ENCODE data around the gene EIF4H.
"Not testable (repeated sequence)": the region's sequence is repeated elsewhere in the genome, so short reads cannot be mapped to it uniquely, and the experiment has no call there.

The EIF4H gene

DNA sequence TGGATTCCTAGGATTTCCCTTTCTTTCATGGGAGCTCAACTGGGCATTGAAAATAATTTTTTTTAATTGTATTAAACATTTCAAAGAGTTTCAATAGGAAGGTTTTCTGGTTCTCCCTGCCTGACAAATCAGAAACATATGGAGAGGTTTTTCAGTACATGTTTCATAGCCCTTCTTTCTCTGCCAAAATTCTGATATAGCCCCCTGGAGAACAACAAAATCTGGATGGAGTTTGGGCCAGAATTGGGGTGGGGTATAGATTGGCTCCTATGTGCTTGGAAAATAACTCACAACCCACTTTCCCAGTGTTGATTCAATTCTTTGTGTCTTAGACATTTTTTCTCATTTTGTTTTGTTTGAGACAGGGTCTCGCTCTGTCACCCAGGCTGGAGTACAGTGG lies 24.6 kb upstream of the EIF4H start:
- Histone ChIP-seq H3K27me3 (replicated peaks; ENCODE audit: control insufficient read depth, insufficient read depth, low read length) (no peaks in the 10 kb centered on the region), H3K9ac (ENCODE audit: low read length) (no peak overlapping the region), H3K36me3 (ENCODE audit: control insufficient read depth, insufficient read depth, low read length, severe bottlenecking) (no peaks in the 10 kb centered on the region), H3K9me3 (ENCODE audit: control insufficient read depth, low read length) (peaks cover 3% of the 10 kb centered on the region), H3K4me3 (ENCODE audit: low read length) (no peak overlapping the region), H3K4me1 (ENCODE audit: control insufficient read depth, insufficient read depth, low read length) (peaks cover 3% of the 10 kb centered on the region)
- DNase-seq (ENCODE audit: low read depth): peak; percentile 47

DNA sequence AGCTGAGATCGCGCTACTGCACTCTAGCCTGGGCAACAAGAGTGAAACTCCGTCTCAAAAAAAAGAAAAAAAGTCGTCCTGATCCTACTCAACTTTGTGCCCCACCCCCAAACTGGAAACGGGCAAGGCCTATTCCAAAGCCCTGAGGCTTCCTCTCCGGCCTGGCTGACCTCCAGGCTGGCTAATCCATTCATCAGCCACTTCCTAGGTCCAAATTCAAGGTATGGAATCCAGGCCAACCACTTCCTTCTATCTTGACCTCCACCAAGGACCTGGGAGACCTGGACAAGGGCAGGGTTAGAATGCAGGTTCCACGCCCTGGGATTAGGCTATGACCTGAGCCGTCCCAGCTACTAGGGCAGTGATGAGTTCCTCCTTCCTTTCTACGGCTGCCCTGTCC lies 20.4 kb upstream of the EIF4H start:
- H3K4me3 ChIP-seq (ENCODE audit: low read length): no peak overlapping the region
- H3K4me1 ChIP-seq (ENCODE audit: control insufficient read depth, insufficient read depth, low read length): peaks cover 3% of the 10 kb centered on the region
- H3K9me3 ChIP-seq (ENCODE audit: control insufficient read depth, low read length): no peaks in the 10 kb centered on the region
- DNase-seq (ENCODE audit: low read depth): no peak
- H3K27me3 ChIP-seq (replicated peaks; ENCODE audit: control insufficient read depth, insufficient read depth, low read length): no peaks in the 10 kb centered on the region
- no peak overlapping the region for H3K9ac ChIP-seq (ENCODE audit: low read length)
- no peaks in the 10 kb centered on the region for H3K36me3 ChIP-seq (ENCODE audit: control insufficient read depth, insufficient read depth, low read length, severe bottlenecking)

DNA sequence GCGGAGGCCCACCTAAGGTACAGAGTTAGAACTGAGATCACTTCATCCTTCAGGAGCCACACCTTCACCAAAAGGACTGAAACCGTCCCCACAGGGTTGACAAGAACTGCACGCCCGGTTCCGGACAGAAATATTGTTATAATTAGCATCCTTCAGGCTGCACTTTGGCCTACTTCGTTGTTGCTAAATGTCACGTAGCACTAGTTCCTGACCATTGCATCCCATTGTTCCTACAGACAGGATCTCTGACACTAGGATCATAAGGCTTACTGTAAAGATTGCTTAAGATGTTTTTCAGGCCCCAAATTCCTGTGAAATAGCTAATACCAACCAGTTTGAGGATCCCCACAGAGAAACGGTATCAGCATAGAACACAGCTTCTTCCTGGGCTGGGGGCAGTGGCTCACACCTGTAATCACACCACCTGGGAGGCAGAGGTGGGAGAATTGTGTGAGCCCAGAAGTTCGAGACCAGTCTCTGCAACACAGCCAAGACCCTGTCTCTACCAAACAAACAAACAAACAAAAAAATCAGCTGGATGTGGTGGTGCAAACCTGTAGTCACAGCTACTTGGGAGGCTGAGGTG lies 18.3 kb upstream of the EIF4H start:
- Histone ChIP-seq H3K4me3 (ENCODE audit: low read length) (no peak overlapping the region), H3K9me3 (ENCODE audit: control insufficient read depth, low read length) (no peaks in the 10 kb centered on the region), H3K9ac (ENCODE audit: low read length) (no peak overlapping the region), H3K27me3 (replicated peaks; ENCODE audit: control insufficient read depth, insufficient read depth, low read length) (no peaks in the 10 kb centered on the region), H3K36me3 (ENCODE audit: control insufficient read depth, insufficient read depth, low read length, severe bottlenecking) (no peaks in the 10 kb centered on the region), H3K4me1 (ENCODE audit: control insufficient read depth, insufficient read depth, low read length) (no peaks in the 10 kb centered on the region)
- DNase-seq (ENCODE audit: low read depth): no peak

DNA sequence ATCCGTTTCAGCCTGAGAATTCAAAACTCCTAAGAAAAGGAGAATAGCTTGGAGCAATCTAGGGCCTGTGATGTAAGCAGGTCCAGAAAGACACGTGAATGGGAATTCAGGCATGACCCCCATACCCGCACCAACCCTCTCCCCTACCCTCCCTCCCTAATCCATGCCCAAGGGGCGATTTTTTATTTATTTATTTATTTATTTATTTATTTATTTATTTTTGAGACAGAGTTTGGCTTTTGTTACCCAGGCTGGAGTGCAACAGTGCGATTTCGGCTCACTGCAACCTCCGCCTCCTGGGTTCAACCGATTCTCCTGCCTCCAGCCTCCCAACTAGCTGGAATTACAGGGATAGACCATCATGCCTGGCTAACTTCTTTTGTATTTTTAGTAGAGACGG lies 16.6 kb upstream of the EIF4H start:
- no peak overlapping the region for H3K9ac ChIP-seq (ENCODE audit: low read length)
- H3K4me3 ChIP-seq (ENCODE audit: low read length): no peak overlapping the region
- no peaks in the 10 kb centered on the region for H3K9me3 ChIP-seq (ENCODE audit: control insufficient read depth, low read length)
- DNase-seq (ENCODE audit: low read depth): no peak
- no peaks in the 10 kb centered on the region for H3K4me1 ChIP-seq (ENCODE audit: control insufficient read depth, insufficient read depth, low read length)
- no peaks in the 10 kb centered on the region for H3K27me3 ChIP-seq (replicated peaks; ENCODE audit: control insufficient read depth, insufficient read depth, low read length)
- H3K36me3 ChIP-seq (ENCODE audit: control insufficient read depth, insufficient read depth, low read length, severe bottlenecking): no peaks in the 10 kb centered on the region

DNA sequence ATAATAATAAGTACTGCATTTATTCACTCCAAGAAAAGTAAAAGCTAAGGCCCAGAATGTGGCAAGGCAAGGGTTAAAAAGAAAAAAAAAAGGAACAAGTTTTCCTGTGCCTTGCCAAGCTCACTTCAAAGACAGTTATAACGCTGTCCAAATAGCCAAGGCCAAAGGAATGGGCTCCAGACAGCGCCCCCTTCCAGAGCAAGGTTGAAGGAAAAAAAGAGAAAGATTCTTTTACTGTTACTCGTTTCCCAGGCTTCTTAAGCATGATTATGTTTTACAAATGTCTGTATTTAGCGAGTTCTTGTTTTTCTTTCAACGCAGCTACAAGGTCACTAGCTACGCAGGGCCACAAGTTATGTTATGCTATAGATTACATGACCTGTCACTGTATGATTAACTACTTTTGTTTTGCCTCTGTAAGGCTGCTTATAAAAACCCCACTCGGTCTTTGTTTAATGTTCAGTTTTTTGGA lies 9.1 kb upstream of the EIF4H start:
- Histone ChIP-seq H3K4me1 (ENCODE audit: control insufficient read depth, insufficient read depth, low read length) (no peaks in the 10 kb centered on the region), H3K9me3 (ENCODE audit: control insufficient read depth, low read length) (no peaks in the 10 kb centered on the region), H3K27me3 (replicated peaks; ENCODE audit: control insufficient read depth, insufficient read depth, low read length) (no peaks in the 10 kb centered on the region), H3K4me3 (ENCODE audit: low read length) (no peak overlapping the region), H3K9ac (ENCODE audit: low read length) (peak overlapping the region; percentile 42), H3K36me3 (ENCODE audit: control insufficient read depth, insufficient read depth, low read length, severe bottlenecking) (no peaks in the 10 kb centered on the region)
- peak; percentile 39 for DNase-seq (ENCODE audit: low read depth)

DNA sequence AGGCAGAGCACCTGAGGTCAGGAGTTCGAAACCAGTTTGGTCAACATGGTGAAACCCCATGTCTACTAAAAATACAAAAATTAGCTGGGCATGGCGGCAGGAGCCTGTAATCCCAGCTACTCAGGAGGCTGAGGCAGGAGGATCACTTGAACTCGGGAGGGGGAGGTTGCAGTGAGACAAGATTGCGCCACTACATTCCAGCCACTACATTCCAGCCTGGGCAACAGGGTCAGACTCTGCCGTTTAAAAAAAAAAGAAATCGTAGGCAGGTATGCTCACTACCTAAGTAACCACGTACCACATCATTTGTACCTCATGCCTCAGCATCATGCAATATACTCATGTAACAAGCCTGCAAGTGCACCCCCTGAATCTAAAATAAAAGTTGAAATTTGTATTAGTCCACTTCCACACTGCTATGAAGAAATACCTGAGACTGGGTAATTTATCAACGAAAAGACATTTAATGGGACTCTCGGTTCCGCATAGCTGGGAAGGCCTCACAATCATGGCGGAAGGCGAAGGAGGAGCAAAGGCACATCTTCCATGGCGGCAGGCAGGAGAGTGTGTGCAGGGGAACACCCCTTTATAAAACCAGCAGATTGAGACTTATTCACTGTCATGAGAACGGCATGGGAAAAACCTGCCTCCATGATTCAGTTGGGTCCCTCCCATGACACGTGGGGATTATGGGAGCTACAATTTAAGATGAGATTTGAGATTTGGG lies 8.1 kb upstream of the EIF4H start:
- H3K27me3 ChIP-seq (replicated peaks; ENCODE audit: control insufficient read depth, insufficient read depth, low read length): no peaks in the 10 kb centered on the region
- no peak overlapping the region for H3K4me3 ChIP-seq (ENCODE audit: low read length)
- no peaks in the 10 kb centered on the region for H3K4me1 ChIP-seq (ENCODE audit: control insufficient read depth, insufficient read depth, low read length)
- no peak for DNase-seq (ENCODE audit: low read depth)
- H3K36me3 ChIP-seq (ENCODE audit: control insufficient read depth, insufficient read depth, low read length, severe bottlenecking): no peaks in the 10 kb centered on the region
- no peak overlapping the region for H3K9ac ChIP-seq (ENCODE audit: low read length)
- no peaks in the 10 kb centered on the region for H3K9me3 ChIP-seq (ENCODE audit: control insufficient read depth, low read length)

DNA sequence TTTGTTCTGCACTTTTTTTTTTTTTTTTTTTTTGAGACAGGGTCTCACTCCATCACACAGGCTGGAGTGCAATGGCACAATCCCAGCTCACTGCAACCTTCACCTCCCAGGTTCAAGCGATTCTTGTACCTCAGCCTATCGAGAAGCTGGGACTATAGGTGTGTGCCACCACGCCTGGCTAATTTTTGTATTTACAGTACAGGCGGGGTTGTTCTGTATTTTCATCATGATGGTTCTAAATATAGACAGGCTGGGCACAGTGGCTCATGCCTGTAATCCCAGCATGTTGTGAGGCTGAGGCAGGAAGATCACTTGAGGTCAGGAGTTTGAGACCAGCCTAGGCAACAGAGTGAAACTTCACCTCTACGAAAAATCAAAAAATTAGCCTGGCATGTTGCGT lies 6.8 kb upstream of the EIF4H start:
- H3K4me3 ChIP-seq (ENCODE audit: low read length); H3K36me3 ChIP-seq (ENCODE audit: control insufficient read depth, insufficient read depth, low read length, severe bottlenecking); H3K9ac ChIP-seq (ENCODE audit: low read length); H3K27me3 ChIP-seq (replicated peaks; ENCODE audit: control insufficient read depth, insufficient read depth, low read length); H3K9me3 ChIP-seq (ENCODE audit: control insufficient read depth, low read length); DNase-seq (ENCODE audit: low read depth); H3K4me1 ChIP-seq (ENCODE audit: control insufficient read depth, insufficient read depth, low read length): not testable (repeated sequence)

DNA sequence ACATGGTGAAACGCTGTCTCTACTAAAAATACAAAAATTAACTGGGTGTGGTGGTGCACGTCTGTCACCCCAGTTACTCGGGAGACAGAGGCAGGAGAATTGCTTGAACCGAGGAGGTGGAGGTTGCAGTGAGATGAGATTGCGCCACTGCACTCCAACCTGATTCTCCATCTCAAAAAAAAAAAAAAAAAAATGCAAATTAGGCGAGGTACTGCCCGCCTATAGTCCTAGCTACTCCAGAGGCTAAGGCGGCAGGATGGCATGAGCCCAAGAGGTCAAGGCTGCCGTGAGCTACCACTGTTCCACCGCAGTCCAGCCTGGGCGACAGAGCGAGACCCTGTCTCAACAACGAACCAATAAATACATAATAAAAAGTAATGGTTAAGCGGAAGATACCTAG lies 1.1 kb upstream of the EIF4H start:
- peak overlapping the region; percentile 99 for H3K9ac ChIP-seq (ENCODE audit: low read length)
- H3K36me3 ChIP-seq (ENCODE audit: control insufficient read depth, insufficient read depth, low read length, severe bottlenecking): peaks cover 11% of the 10 kb centered on the region
- H3K4me3 ChIP-seq (ENCODE audit: low read length): peak overlapping the region; percentile 91
- H3K9me3 ChIP-seq (ENCODE audit: control insufficient read depth, low read length): no peaks in the 10 kb centered on the region
- peaks cover 45% of the 10 kb centered on the region for H3K4me1 ChIP-seq (ENCODE audit: control insufficient read depth, insufficient read depth, low read length)
- DNase-seq (ENCODE audit: low read depth): no peak
- H3K27me3 ChIP-seq (replicated peaks; ENCODE audit: control insufficient read depth, insufficient read depth, low read length): no peaks in the 10 kb centered on the region

DNA sequence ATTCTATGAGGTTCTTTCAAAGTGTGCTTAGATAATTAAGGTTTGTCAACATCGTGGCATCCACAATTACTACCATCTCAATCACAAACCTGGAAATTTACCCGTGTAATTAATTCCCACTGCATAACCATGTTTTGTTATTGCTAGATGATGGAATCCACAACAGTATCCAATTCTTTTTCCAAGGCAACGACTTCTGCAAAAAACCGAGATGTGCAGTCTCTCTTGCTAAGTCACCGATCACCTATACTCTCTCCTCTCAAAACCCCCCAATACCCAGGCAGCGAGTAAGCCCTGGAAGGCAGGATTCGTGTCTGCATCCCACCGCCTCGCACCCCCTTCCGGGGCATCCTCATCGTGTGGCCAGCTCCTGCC lies 678 bp upstream of the EIF4H start:
- H3K27me3 ChIP-seq (replicated peaks; ENCODE audit: control insufficient read depth, insufficient read depth, low read length): no peaks in the 10 kb centered on the region
- H3K9me3 ChIP-seq (ENCODE audit: control insufficient read depth, low read length): no peaks in the 10 kb centered on the region
- peak overlapping the region; percentile 91 for H3K4me3 ChIP-seq (ENCODE audit: low read length)
- peak overlapping the region; percentile 99 for H3K9ac ChIP-seq (ENCODE audit: low read length)
- no peak for DNase-seq (ENCODE audit: low read depth)
- H3K4me1 ChIP-seq (ENCODE audit: control insufficient read depth, insufficient read depth, low read length): peaks cover 49% of the 10 kb centered on the region
- H3K36me3 ChIP-seq (ENCODE audit: control insufficient read depth, insufficient read depth, low read length, severe bottlenecking): peaks cover 12% of the 10 kb centered on the region

DNA sequence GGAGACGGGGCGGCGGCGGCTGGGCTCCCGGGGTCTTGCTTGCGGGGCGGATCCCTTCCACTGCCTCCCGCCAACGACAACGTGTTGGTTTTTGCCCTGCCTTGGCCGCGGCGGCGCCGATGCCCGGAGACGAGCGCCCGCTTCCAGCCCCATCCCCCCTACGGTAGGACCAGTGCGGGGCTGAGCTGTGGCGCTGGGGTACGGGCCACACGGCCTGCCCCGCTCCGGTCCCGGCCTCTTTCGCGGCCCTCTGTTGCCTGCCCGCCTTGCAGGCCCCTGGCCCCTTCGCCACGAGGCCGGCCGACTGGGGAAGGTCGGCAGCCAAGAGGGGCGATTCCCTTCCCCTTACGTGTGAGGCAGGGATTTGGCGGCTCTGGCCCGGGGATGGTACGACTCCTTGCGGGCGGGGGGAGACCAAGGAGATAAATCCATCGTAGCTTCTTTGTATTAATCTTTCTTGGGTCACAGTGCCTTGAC lies 488 bp downstream of the EIF4H start:
- Histone ChIP-seq H3K4me3 (ENCODE audit: low read length) (peak overlapping the region; percentile 91), H3K9me3 (ENCODE audit: control insufficient read depth, low read length) (no peaks in the 10 kb centered on the region), H3K9ac (ENCODE audit: low read length) (peak overlapping the region; percentile 99), H3K36me3 (ENCODE audit: control insufficient read depth, insufficient read depth, low read length, severe bottlenecking) (peaks cover 15% of the 10 kb centered on the region), H3K4me1 (ENCODE audit: control insufficient read depth, insufficient read depth, low read length) (peaks cover 57% of the 10 kb centered on the region), H3K27me3 (replicated peaks; ENCODE audit: control insufficient read depth, insufficient read depth, low read length) (no peaks in the 10 kb centered on the region)
- peak; percentile 84 for DNase-seq (ENCODE audit: low read depth)

DNA sequence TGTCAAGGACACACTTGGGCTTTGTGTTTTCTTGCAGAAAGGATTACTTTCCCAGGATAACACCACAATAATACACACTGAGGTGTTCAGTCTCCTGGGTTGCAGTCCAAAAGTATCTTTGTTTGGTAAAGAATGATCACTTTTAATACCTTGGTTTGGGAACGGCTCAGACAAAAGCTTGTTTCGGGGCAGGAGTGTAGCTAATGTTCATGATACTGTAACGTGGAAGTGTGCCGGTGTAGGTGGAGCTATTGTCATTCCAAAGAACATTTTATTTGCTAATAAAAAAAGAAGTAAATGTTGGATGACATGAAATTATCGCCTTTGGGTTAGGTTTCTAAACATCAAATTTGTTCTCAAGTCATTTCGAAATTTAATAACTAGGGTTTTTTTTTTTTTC lies 1.2 kb downstream of the EIF4H start:
- Histone ChIP-seq H3K9me3 (ENCODE audit: control insufficient read depth, low read length) (no peaks in the 10 kb centered on the region), H3K9ac (ENCODE audit: low read length) (peak overlapping the region; percentile 99), H3K27me3 (replicated peaks; ENCODE audit: control insufficient read depth, insufficient read depth, low read length) (no peaks in the 10 kb centered on the region), H3K4me1 (ENCODE audit: control insufficient read depth, insufficient read depth, low read length) (peaks cover 58% of the 10 kb centered on the region), H3K36me3 (ENCODE audit: control insufficient read depth, insufficient read depth, low read length, severe bottlenecking) (peaks cover 18% of the 10 kb centered on the region), H3K4me3 (ENCODE audit: low read length) (peak overlapping the region; percentile 91)
- DNase-seq (ENCODE audit: low read depth): peak; percentile 40

Data from adipocyte (in vitro differentiated cells).